Bronchial epithelial cell (primary cell): ENCODE data around the gene SLC9A9. TPM values are rescaled to one million over a fixed set of nuclear protein-coding genes. Genes with fewer than 3 reads are reported as not detected.

Experiments
- DNase-seq: peaks from one replicate; pipeline ENCODE4 v3.0.0-alpha.2; 2010; ENCODE audit warnings: low read depth
- FAIRE-seq: peaks from 2 replicates; lab custom pipeline; 2011; peaks lifted over from hg19 to GRCh38; lab: Jason Lieb, UNC
- H3K27me3 ChIP-seq: 2 replicates; pipeline ENCODE4 v1.5.1; 2011; ENCODE audit warnings: low read length; ENCODE audit not compliant: control insufficient read depth, insufficient read depth
- H3K36me3 ChIP-seq: 2 replicates; pipeline ENCODE4 v1.5.1; 2011; ENCODE audit warnings: low read length; ENCODE audit not compliant: control insufficient read depth, insufficient read depth
- H3K4me3 ChIP-seq: 2 replicates; pipeline ENCODE4 v1.5.1; 2011; ENCODE audit warnings: mild to moderate bottlenecking, low read depth, low read length, control low read depth
- total RNA-seq: library from RNA; depleted of rRNA; stranded (reverse); fragments of >200 nt; gene quantifications from 2 replicates; pipeline ENCODE4 v1.2.1, GENCODE V29; 2014
- TF ChIP-seq, protein P1 (sequence below): IDR thresholded peaks from 2 replicates; pipeline ENCODE4 v1.5.1; 2011; ENCODE audit warnings: mild to moderate bottlenecking, moderate library complexity, low read length, control low read depth, inconsistent platforms; ENCODE audit not compliant: insufficient read depth, severe bottlenecking

SLC9A9 gene
- total RNA-seq, 1 donor from 2014 or later = 1.3 TPM

DNA sequence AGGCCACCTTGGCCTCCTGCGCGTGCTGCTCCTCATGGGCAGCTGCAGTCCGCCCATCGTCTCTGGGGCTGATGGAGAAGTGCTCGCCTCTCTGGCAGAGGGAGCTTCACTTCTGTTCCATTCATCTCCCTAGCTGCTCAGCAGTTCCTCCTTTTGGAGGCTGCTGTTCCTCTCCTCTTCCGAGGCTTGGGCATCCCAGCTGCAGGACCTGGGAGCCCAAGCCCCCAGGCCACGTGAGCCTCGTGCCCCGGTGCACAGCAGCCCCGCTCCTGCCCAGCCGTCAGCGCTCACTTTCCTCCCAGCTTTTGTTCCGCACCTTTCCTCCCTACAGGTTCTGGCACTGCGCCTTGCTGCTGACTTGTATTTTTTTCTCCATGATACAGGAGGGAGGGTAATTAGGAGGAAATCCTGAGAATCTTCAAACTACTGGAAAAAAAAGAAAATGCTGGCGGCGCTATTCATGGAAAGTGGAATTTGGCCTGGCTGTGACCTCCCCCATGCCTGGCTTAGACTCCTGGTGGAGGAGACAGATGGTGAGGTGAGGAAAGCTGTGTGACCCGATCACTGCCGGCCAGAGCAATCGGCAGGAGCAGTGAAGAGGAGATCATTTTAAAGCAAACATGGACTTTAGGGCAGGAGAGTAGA, 518.6 kb downstream of the SLC9A9 start:
- H3K36me3 ChIP-seq = no peaks in the 10 kb centered on the region
- TF ChIP-seq, protein P1, sequence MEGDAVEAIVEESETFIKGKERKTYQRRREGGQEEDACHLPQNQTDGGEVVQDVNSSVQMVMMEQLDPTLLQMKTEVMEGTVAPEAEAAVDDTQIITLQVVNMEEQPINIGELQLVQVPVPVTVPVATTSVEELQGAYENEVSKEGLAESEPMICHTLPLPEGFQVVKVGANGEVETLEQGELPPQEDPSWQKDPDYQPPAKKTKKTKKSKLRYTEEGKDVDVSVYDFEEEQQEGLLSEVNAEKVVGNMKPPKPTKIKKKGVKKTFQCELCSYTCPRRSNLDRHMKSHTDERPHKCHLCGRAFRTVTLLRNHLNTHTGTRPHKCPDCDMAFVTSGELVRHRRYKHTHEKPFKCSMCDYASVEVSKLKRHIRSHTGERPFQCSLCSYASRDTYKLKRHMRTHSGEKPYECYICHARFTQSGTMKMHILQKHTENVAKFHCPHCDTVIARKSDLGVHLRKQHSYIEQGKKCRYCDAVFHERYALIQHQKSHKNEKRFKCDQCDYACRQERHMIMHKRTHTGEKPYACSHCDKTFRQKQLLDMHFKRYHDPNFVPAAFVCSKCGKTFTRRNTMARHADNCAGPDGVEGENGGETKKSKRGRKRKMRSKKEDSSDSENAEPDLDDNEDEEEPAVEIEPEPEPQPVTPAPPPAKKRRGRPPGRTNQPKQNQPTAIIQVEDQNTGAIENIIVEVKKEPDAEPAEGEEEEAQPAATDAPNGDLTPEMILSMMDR = no peak
- H3K27me3 ChIP-seq = no peaks in the 10 kb centered on the region
- DNase-seq (no peak), FAIRE-seq (no peak)
- H3K4me3 ChIP-seq = no peak overlapping the region

DNA sequence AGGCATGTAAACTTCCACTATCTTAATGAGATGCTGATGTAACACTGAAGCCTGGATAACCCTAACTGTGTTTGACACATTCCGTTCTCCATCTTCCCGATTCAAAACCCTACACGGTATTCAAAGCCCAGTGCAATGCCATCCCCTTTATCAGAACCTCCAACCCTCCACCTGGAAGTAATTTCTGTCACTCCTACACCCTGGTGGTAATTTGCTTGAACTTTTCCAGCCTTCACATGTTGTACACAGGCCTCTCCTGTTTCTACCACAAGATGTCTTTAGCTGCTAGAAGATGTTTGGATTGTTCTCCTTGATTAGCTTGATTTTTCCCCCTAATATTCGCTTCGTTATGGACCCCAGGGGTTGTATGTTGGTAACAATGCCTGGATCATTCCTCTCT, 519.8 kb downstream of the SLC9A9 start:
- FAIRE-seq = peak; percentile 32
- H3K4me3 ChIP-seq = no peak overlapping the region
- DNase-seq = no peak
- peaks cover 2% of the 10 kb centered on the region for H3K27me3 ChIP-seq
- H3K36me3 ChIP-seq = no peaks in the 10 kb centered on the region
- TF ChIP-seq, protein P1 = no peak

DNA sequence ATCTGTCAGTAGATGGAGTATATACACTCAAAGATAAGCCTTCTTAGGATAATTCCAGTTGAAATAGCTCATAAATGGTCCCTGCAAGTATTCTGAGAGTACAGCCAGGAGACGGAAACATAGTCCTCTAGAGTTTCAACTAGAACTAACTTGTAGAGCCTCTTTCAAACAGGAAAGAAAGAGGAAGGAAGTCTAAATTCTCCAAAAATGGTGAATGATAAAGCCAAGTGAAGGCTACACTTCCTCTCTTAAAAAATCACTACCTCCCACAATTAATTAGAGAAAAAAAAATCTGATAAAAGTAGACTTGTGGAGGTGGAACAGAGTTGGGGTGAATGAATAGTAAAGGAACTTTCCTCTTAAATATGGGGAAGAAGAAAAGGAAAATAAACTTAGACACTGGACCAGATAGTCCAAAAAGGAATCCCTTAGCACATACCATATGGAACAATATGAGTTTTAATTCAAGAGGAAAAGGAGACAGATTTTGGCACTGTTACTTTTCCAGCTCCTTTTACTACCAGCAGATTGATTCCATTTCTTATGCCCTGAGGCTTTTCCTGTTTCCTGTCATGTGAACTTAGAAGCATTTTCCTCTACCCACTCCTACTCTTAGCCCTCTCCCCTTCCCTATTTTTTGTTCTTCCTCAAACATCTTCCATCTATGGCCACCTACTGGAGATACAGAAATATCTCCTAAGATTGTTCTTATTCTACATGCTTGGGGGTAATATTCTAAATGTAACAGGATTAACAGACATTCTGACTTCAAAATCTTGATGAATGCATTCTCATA, 521.1 kb downstream of the SLC9A9 start:
- DNase-seq = peak; percentile 21
- Histone ChIP-seq H3K4me3 (no peak overlapping the region), H3K36me3 (no peaks in the 10 kb centered on the region), H3K27me3 (peaks cover 2% of the 10 kb centered on the region)
- no peak for FAIRE-seq
- TF ChIP-seq, protein P1 = no peak

DNA sequence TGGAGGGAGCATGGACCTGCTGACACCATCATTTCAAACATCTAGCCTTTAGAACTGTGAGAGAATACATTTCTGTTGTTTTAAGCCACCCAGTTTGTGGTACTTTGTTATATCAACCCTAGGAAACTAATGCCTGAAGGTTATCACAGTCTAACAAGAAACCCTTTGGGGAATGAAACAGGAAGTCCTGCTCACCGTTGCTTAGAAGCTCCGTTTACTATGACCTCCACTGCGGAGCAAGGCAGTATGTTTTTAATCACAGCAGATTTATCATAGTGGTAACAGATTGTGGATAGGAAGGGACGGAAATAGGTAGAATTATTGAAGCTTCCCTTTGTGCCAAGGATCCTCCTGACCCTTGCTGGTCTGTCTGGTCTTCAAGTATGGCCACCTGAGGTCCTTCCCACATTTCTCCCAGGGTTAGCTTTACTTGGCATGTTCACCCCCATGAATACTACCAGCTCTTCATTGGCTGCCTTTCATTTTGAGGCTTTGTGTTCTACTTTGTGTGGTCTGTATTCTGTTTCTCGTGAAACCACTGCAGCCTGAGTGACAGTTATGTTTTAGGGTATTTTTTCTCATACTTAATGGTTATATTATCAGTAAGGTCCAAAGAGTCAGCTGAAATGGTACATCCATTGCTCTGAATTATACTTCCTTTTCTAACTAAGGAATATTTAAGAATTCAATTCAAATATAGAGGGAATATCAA, 527.1 kb downstream of the SLC9A9 start:
- DNase-seq (no peak), FAIRE-seq (no peak)
- no peaks in the 10 kb centered on the region for H3K36me3 ChIP-seq
- H3K27me3 ChIP-seq = peaks cover 2% of the 10 kb centered on the region
- TF ChIP-seq, protein P1 = no peak
- H3K4me3 ChIP-seq = no peak overlapping the region

DNA sequence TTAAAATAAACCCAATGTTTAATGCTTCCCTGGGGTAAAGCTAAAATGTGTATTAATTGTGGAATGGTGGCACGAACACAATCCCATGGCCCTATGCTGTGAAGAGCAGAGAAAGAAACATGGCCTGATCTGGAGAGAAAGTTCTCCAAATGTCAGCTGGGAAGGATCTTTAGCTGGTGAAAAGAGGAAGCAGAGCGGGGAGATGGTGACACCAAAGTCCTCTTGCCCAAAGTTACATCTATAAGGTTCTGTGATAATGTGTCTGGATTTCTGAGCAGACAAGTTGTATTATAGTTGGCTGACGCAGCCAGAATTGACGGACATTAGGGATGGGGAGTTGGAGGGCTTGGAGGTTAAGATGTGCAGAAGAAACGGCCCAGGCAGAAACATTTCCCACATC, 532.5 kb downstream of the SLC9A9 start:
- TF ChIP-seq, protein P1 = no peak
- Histone ChIP-seq H3K27me3 (no peaks in the 10 kb centered on the region), H3K36me3 (no peaks in the 10 kb centered on the region), H3K4me3 (no peak overlapping the region)
- peak; percentile 23 for FAIRE-seq
- no peak for DNase-seq
